HG03060 (cell line): ENCODE results near the gene IFI27L1.

Experiments used
- ATAC-seq: cut with Tn5 transposase; IDR thresholded peaks from one replicate; pipeline ENCODE4 v1.9.1; 2021; ENCODE audit warnings: low read depth, moderate number of reproducible peaks; ENCODE audit not compliant: unreplicated experiment

The IFI27L1 gene

DNA sequence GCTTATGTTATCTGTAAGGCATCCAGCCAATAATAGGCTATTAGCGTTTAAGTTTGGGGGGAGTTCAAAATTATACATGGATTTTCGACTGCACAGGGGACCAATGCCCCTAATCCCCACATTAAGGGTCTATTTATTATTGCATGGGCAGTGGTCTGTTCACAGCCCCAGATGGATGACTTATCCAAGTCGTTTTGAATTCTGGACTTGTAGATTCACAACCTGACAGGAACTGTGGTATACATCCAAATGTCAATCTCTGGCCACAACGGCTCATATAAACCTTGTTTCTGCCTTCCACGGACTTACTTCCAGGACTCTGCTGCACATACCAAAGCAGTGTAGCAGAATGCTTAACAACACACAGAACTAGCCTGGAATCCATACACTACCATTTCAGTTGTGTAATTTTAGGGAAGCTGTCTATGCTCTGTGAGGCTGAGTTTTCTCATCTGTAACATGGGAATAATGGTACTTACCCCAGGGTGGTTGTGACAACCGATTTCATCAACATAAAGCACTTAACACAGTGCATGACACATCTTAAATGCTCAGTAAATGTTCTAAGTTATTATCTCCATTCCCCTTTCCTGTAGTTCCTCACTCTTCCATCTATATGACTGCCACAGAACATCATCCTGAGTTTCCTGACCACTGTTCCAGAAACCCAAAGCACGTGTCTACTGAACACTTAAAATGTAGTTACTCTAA is 3.8 kb upstream of the IFI27L1 start:
- no peak for ATAC-seq

DNA sequence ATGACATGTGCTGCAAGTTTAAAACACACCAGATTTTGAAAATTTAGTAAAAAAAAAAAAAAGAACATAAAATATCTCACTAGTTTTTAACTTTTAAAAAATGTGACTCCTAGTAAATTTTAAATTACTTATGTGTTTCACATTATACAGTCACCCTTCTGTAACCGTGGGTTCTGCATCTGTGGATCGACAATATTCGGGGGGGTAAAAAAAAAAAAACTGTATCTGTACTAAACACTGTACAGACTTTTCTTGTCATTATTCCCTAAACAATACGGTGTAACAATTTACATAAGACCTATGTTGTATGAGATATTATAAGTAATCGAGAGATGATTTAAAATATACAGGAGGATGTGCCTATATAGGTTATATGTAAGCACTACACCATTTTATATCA is 3.3 kb upstream of the IFI27L1 start:
- ATAC-seq, result no peak

DNA sequence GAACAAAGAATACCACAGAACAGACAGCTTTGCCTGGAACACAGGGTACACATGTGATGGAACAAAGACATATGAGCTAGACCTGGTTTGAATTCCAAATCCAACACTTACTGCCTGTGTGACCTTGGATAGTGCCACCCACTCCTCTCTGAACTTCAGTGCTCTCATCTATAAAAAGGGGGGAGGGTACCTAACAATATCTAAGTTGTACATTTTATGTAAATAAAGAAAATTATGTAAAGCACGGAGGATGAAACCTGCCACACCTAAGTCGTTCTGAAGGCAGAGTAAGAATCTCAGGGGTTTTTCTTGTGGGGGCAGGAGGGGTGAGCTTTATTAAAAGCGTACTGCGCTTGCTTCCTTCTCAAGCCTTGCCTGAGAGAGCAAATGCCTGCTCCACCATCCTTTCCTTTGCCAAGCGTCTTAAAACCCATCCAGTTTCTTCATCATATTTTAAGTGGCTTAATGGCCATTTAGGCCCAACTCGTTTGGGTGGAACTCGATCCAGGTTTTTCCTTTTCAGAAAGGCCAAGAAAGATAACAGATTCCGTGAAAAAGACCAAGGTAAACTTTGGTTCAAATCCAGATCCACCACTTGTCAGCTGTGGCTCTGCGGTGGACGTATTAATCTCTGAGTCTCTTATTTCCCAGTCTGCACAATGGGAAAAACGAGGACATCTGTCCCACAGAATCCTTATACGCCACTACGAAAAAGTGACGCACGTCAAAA is 1.1 kb upstream of the IFI27L1 start:
- no peak for ATAC-seq

- ATAC-seq, result peak; percentile 10
Measured at GRCh38 chr14:94081386-94081820, 293 bp downstream of the IFI27L1 start.

GRCh38 chr14:94087891-94088290 is 6.8 kb downstream of the IFI27L1 start:
- no peak for ATAC-seq

GRCh38 chr14:94088516-94088915 is 7.4 kb downstream of the IFI27L1 start:
- no peak for ATAC-seq

- no peak for ATAC-seq
Measured at GRCh38 chr14:94089479-94089878, 8.4 kb downstream of the IFI27L1 start.

GRCh38 chr14:94093418-94093817 is 12.3 kb downstream of the IFI27L1 start:
- no peak for ATAC-seq

GRCh38 chr14:94097091-94097490 is 16.0 kb downstream of the IFI27L1 start:
- no peak for ATAC-seq

GRCh38 chr14:94098326-94098992 is 17.3 kb downstream of the IFI27L1 start:
- ATAC-seq, result no peak

GRCh38 chr14:94099006-94099405 is 17.9 kb downstream of the IFI27L1 start:
- no peak for ATAC-seq

DNA sequence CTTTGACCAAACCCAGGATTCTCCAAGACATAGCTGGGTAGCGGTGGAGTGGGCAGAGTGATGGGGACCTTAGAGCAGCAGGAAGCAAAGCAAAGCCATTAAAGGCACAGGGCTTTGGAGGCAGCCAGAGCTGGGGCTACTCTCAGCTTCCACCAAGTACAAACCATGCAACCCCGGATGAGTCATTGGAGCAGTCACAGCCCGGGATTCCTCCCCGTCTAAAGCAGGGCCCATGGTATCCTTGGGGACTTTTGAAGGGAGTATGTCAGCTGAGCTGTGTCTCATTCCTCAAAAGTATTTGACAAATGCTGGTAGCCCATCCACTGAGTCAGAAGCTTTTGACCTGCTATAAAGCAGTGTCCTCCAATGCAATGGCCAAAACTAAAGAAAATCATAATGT is 19.7 kb downstream of the IFI27L1 start:
- ATAC-seq, result no peak

DNA sequence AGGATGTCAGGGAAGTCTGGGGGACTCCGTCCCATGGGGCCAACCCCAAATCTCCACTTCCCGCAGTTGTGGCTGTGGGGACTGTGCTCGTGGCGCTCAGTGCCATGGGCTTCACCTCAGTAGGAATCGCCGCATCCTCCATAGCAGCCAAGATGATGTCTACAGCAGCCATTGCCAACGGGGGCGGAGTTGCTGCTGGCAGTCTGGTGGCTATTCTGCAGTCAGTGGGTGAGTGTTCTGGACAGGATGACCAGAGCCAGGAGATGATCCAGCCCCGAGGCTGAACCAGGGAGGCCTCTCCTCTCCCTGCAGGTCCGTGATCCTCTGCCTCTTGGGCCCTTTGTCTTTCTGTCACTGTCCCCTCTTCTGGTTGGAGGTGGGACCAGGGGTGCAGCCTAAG is 20.6 kb downstream of the IFI27L1 start:
- no peak for ATAC-seq

GRCh38 chr14:94102768-94103482 is 21.8 kb downstream of the IFI27L1 start:
- ATAC-seq, result no peak

DNA sequence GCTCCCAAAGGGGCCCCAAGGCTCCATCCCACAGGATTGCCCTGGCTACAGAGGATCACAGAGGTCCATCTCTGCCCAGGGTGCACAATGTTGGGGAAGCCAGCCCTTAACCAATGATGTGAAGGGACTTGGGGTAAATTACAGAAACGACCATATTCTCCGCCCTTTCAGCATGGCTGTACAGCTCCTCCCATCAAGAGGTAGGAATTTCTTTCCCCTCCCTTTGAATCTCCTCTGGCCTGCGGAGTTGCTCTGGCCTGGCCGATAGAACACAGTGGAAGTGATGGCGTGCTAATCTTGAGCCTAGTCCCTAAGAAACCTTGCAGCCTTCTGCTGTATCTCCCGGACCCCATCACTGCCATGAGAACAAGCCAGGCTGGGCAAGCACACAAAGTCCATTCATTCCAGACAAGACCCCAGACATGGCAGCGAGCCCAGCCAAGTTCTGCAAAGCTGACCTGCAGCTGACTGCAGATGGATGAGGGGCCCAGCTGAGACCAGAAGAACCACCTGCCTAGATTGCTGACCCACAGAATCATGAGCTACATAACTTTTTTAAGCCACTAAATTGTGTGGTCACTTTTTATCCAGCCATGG is 22.5 kb downstream of the IFI27L1 start:
- ATAC-seq, result no peak

GRCh38 chr14:94104731-94105130 is 23.6 kb downstream of the IFI27L1 start:
- no peak for ATAC-seq

- no peak for ATAC-seq
Measured at GRCh38 chr14:94109915-94110250, 28.8 kb downstream of the IFI27L1 start.

- no peak for ATAC-seq
Measured at GRCh38 chr14:94110552-94111181, 29.6 kb downstream of the IFI27L1 start, which contains the start of gene IFI27. Gene IFI27 (plus strand): TSS chr14:94110736.

- ATAC-seq, result no peak
Measured at GRCh38 chr14:94111276-94112095, 30.4 kb downstream of the IFI27L1 start.
